ENCODE data around the gene GPC6. TPM values are rescaled to one million over a fixed set of nuclear protein-coding genes. Genes with fewer than 3 reads are reported as not detected.

Gene GPC6
- total and polyA plus RNA-seq, 2 experiments from 2014 or later, result 26.0 to 92.8 TPM

GRCh38 chr13:93674337-93674755 is 447.7 kb downstream of the GPC6 start:
- no peaks in the 10 kb centered on the region for H3K9me3 ChIP-seq (ENCODE audit: low read depth)
- no peak overlapping the region for H3K4me2 ChIP-seq
- H3K9me2 ChIP-seq (replicated peaks; ENCODE audit: insufficient read depth), result no peaks in the 10 kb centered on the region
- H3K27me3 ChIP-seq, result no peaks in the 10 kb centered on the region
- 42% methylated on average over 3 of the region's 3 CpGs for WGBS (ENCODE audit: low lambda C conversion rate, missing lambda C conversion rate)
- no peaks in the 10 kb centered on the region for H3K36me3 ChIP-seq (replicated peaks; ENCODE audit: insufficient read depth, low read depth)
- H3K4me3 ChIP-seq, result no peak overlapping the region
- no peaks in the 10 kb centered on the region for H3K79me2 ChIP-seq
- no peak overlapping the region for H2AFZ ChIP-seq
- H3K4me1 ChIP-seq (ENCODE audit: insufficient read depth), result no peaks in the 10 kb centered on the region
- no peak overlapping the region for H3K27ac ChIP-seq
- no peak for DNase-seq (ENCODE audit: low spot score)
- H4K20me1 ChIP-seq (ENCODE audit: insufficient read depth, poor library complexity, severe bottlenecking), result no peaks in the 10 kb centered on the region
- TF ChIP-seq CTCF (IDR thresholded peaks at IDR 0.05; ENCODE audit: poor library complexity), result no peak

- no peaks in the 10 kb centered on the region for H3K9me3 ChIP-seq (ENCODE audit: low read depth)
- no peaks in the 10 kb centered on the region for H3K36me3 ChIP-seq (replicated peaks; ENCODE audit: insufficient read depth, low read depth)
- no peaks in the 10 kb centered on the region for H3K4me1 ChIP-seq (ENCODE audit: insufficient read depth)
- 72% methylated on average over 2 of the region's 2 CpGs for WGBS (ENCODE audit: low lambda C conversion rate, missing lambda C conversion rate)
- H4K20me1 ChIP-seq (ENCODE audit: insufficient read depth, poor library complexity, severe bottlenecking), result no peaks in the 10 kb centered on the region
- TF ChIP-seq EZH2phosphoT487 (IDR thresholded peaks at IDR 0.05; ENCODE audit: low read depth, severe bottlenecking, unreplicated experiment) (no peak), CTCF (IDR thresholded peaks at IDR 0.05; ENCODE audit: poor library complexity) (no peak), EZH2 (IDR thresholded peaks at IDR 0.05; ENCODE audit: borderline replicate concordance) (no peak)
- H3K27me3 ChIP-seq, result no peaks in the 10 kb centered on the region
- no peak overlapping the region for H3K4me3 ChIP-seq
- no peak for DNase-seq (ENCODE audit: low spot score)
- H3K9me2 ChIP-seq (replicated peaks; ENCODE audit: insufficient read depth), result no peaks in the 10 kb centered on the region
- no peak overlapping the region for H3K27ac ChIP-seq
- H3K4me2 ChIP-seq, result no peak overlapping the region
- no peak overlapping the region for H2AFZ ChIP-seq
- H3K79me2 ChIP-seq, result peaks cover 3% of the 10 kb centered on the region
Measured at GRCh38 chr13:93680329-93680728, 453.7 kb downstream of the GPC6 start.

GRCh38 chr13:93685900-93686299 is 459.3 kb downstream of the GPC6 start:
- Histone ChIP-seq H3K27me3 (no peaks in the 10 kb centered on the region), H3K79me2 (peaks cover 3% of the 10 kb centered on the region), H3K4me1 (ENCODE audit: insufficient read depth) (no peaks in the 10 kb centered on the region), H4K20me1 (ENCODE audit: insufficient read depth, poor library complexity, severe bottlenecking) (no peaks in the 10 kb centered on the region), H3K36me3 (replicated peaks; ENCODE audit: insufficient read depth, low read depth) (no peaks in the 10 kb centered on the region), H3K27ac (no peak overlapping the region), H3K4me3 (no peak overlapping the region), H3K4me2 (no peak overlapping the region), H3K9me2 (replicated peaks; ENCODE audit: insufficient read depth) (no peaks in the 10 kb centered on the region), H2AFZ (no peak overlapping the region), H3K9me3 (ENCODE audit: low read depth) (no peaks in the 10 kb centered on the region)
- no peak for DNase-seq (ENCODE audit: low spot score)
- 100% methylated on average over 1 of the region's 1 CpG for WGBS (ENCODE audit: low lambda C conversion rate, missing lambda C conversion rate)
- TF ChIP-seq EZH2 (IDR thresholded peaks at IDR 0.05; ENCODE audit: borderline replicate concordance) (no peak), CTCF (IDR thresholded peaks at IDR 0.05; ENCODE audit: poor library complexity) (no peak), EZH2phosphoT487 (IDR thresholded peaks at IDR 0.05; ENCODE audit: low read depth, severe bottlenecking, unreplicated experiment) (no peak)

- H3K4me1 ChIP-seq (ENCODE audit: insufficient read depth), result no peaks in the 10 kb centered on the region
- no peak overlapping the region for H3K27ac ChIP-seq
- H3K9me2 ChIP-seq (replicated peaks; ENCODE audit: insufficient read depth), result no peaks in the 10 kb centered on the region
- no peaks in the 10 kb centered on the region for H3K27me3 ChIP-seq
- H2AFZ ChIP-seq, result no peak overlapping the region
- no peak overlapping the region for H3K4me2 ChIP-seq
- no peaks in the 10 kb centered on the region for H4K20me1 ChIP-seq (ENCODE audit: insufficient read depth, poor library complexity, severe bottlenecking)
- DNase-seq (ENCODE audit: low spot score), result no peak
- no peak overlapping the region for H3K4me3 ChIP-seq
- no peaks in the 10 kb centered on the region for H3K36me3 ChIP-seq (replicated peaks; ENCODE audit: insufficient read depth, low read depth)
- peaks cover 1% of the 10 kb centered on the region for H3K79me2 ChIP-seq
- no peak for TF ChIP-seq EZH2phosphoT487 (IDR thresholded peaks at IDR 0.05; ENCODE audit: low read depth, severe bottlenecking, unreplicated experiment)
- no peak for TF ChIP-seq EZH2 (IDR thresholded peaks at IDR 0.05; ENCODE audit: borderline replicate concordance)
- TF ChIP-seq CTCF (IDR thresholded peaks at IDR 0.05; ENCODE audit: poor library complexity), result no peak
- H3K9me3 ChIP-seq (ENCODE audit: low read depth), result no peaks in the 10 kb centered on the region
Measured at GRCh38 chr13:93686399-93686798, 459.8 kb downstream of the GPC6 start.
